ENCODE data around the gene DNHD1.
A peak's percentile ranks its signal among the peaks of the same experiment; 100 is the strongest.

DNHD1 gene

DNA sequence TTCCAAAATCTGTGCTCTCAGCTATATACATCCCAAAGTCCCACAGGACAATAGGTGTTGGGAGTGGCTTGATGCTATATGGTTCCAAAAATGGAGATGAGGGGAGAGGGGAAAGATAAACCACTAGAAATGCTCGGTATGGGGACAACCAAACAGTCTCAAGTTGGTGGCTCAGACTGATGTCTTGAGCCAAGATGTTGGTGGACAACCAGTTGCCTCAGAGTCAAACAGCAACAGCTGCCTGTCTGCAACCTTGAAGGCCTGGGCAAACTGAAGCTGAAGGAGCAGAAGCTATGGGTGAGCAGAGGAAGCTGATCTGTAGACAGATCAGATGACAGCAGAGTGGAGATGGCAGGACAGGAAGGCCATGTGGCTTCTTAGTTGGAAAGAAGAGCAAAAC is 102.4 kb downstream of the DNHD1 start:
- no peak for DNase-seq

DNA sequence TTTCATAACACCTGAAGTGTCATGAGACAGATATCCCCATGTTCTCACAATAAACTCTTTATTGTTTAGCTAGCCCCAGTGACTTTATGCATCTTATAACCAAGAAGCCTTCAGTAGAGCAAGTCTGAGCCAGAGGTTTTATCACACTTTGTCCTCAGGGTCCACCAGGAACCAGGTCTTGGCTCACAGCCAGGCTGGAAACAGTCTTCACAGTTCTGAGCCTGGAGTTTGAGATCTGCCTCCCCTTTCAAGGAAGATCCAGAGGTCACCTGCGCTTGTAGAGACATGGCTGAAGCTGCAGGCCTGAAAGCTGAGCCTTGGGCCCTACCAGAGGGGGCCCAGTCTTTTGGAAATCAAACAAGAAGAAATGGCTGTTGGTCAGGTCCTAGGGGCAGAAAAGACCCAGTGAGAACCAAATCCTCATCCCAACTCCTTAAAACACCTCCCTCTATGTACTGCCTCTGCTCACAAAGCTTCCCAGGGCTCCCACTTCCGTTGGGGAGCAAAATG is 102.9 kb downstream of the DNHD1 start:
- no peak for DNase-seq

DNA sequence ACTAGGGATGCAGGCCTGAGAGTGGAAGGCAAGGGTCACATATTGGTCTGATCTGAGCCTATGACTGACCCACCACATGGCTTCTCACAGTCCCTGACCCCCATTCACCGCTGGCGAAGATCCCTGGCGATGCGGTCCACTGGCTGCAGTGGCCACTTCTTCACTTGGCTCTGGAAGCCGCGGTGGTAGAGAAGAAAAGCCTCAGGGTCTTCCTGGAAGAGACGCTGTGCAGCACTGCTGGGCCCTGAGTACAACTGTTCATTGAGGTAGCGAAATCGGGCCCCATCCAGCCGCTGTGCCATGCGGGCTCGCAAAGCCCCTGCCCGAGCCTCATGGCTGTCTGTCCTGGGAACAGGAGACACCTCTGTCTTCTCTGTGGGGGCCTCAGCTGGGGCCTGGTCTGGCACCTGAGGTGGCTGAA is 104.0 kb downstream of the DNHD1 start:
- no peak for DNase-seq

DNA sequence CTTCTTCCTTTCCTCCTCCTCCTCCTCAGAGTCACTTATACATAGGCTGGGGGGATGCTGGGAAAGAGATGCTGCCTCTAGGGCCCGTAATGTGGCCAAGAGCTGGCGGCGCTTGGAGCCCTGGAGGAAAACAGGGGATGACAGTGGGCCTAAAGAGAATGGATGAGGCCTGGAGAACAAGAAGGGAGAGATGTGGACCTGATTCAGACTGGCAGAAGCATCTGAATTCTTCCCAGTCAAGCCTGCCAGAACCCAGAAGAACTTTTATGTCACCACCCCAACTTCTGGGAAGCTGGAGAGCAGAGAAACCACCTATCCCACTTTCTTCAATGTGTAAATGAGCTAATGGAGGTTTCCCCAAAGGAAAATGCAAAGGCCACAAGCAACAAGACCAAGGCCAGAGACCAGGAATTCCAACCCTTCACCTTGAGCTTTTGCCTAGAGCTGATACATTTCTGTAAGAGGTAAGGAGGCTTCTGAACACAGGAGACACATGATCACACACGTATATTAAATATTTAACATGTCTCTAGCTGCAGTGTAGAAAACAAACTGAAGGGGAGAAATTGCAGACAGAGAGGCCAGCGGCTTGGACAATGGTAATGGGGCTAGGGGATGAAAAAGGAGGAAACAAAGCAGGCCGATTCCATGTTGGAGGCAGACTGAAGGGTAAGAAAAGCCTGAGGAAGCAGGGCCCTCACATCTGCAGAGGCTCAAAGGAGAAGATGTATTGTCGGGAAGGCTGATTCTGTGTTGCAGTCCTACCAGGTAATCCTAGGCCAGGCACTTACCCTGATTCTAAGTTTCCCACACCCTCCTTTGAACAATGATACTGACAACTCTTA is 105.2 kb downstream of the DNHD1 start:
- no peak for DNase-seq

DNA sequence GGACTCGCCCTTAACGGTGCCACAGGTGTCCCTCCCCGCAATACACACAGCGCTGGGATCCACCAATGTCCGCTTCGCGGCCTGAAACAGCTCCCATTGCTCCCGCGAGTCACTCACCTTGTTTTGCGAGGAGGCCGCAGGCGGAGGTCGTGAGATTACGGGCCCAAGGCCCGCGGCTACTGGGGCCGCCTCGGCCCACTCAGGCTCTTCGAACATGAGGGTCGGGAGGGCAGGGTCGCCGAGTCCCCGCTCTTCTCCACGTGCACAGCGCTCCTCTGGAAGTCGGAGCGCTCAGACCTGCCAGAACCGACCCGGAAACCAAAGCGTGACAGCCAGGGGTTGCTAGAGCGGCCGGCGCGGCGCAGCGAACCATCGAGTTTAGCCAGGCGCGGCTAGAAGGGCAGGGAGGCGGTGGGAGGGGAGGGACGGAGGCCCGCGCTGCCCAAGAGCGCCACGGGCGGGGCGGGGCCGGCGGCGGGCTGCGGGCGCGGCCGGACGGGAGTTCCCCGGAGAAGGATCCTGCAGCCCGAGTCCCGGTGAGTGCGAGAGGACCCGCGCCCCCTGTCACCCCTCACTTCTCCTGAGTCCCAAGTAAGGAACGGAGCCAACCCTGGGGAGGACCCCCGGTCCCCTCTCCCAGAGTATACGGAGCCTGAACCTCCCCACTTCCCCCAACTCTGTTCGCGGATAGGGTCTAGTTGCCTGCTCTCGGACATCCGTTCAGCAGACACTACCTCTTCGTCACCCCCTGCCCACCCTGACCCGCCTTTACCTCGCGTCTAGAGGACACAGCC is 106.4 kb downstream of the DNHD1 start, which contains the start of the genes ILK and RRP8:
Gene ILK (plus strand): TSS at position 488 of the 794 bp plus-strand sequence. CDS start 498 bp downstream, outside the sequence.
Gene RRP8 (minus strand): TSS at position 330 of the 794 bp plus-strand sequence. CDS start 114 bp downstream, at position 216.
- peak; percentile 14 for DNase-seq

DNA sequence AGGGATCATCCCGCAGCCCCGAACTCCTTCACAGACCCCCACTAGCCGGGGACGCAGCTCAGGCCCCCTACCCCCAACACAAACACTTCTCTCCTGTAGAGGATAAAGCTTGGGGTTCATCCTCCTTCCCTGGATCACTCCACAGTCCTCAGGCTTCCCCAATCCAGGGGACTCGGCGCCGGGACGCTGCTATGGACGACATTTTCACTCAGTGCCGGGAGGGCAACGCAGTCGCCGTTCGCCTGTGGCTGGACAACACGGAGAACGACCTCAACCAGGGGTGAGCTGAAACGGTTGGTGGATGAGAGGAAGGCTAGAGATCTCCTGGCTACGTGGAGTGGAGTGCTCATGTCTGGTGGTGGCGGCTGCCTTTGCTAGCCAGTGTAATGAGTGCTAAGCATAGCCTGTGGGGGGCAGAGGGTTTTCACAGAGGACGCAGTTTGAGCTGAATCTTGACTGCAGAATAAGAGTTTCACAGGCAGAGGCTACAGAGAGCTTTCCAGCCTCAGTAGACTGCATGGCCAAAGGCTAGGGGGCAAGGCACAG is 107.1 kb downstream of the DNHD1 start:
- DNase-seq, result no peak

DNA sequence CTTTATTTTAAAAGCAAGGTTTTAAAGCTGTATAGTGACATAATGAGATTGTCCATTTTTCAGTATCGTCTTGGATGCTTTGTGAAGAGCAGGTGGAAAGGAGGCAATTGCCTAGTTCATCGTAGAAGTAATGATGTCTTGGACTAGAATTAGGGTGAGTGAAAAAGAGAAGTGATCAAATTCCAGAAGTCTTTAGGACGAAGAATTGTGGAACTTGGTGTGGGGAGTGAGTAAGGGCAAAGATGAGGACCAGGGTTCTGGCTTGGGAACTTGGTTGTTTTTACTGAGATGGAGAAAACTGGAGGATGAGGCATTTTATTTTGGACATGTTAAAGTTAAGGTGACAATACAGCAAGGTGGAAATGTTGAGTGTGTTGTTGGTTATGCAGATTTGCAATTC is 107.7 kb downstream of the DNHD1 start:
- DNase-seq, result no peak

DNA sequence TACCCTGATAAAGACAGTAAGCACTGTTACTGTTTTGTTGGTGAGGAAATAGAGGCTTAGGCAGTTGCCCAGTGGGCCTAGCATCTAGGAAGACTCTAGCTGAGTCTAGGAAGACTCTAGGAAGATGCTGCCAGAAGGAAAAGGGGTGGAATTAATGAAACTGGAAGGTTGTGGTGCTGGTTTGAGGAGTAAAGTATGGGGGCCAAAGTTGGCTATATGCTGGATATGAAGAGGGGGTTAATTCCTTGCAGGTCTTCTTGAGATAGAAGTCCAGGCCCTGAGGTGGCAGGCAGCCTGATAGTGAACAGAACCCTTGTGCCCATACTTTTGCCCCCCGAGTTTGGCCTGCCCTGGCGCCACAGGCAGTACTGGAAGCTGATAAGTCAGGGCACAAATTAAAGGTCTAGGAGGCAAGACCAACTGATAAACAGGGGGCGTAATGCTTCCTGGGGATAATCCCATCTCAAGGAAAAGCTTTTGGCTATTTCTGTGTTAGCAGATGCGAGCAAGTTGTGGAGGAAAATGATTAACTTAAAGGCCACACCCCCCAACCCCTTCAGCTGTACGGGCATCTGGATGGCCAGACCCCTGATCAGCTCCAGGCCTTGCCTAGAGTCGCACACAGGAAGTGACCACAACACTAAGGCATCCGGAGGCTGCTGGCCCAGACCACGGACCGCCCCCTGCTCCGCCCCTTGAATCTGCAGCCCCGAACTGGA is 109.5 kb downstream of the DNHD1 start:
- DNase-seq, result peak; percentile 3

DNA sequence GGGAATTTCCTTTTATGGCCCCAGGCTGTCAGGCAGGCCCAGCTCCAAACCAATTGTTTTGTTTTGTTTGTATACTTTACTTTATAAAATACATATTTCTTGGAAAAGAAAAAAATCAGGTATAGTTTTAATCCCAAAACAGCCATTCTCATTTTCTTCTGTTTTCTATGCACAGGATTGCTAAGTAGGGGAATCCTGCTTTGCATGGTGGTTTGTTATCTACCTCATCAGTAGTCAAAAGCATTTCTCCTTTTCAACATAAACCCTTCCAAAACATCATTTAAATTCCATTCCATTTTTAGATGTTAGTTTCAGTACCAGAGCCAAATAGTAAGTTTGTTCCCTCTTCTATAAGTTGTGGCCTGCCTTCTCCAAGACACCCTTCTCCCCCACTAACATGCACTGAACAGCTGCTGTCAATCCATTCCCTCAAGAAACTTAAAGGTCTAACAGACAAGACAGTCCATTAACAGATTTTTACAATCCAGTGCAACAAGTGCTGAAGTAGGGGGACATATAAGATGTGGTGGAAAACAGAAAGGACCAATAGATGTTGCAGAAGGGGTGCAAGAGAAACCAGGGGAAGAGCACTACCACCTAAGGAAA is 110.2 kb downstream of the DNHD1 start:
- DNase-seq, result no peak

DNA sequence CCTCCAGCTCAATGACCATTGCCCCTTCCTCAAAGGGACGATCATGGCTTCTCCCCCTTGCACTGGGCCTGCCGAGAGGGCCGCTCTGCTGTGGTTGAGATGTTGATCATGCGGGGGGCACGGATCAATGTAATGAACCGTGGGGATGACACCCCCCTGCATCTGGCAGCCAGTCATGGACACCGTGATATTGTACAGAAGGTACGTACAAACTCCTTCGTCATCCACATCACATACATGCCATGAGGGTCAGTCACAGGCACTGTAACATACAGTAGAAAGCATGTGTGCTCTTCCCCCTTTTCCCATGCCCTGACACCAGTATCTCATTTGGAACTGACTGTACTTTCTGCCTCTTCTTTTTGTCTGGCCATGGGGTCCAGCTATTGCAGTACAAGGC is 110.9 kb downstream of the DNHD1 start:
- DNase-seq, result no peak

DNA sequence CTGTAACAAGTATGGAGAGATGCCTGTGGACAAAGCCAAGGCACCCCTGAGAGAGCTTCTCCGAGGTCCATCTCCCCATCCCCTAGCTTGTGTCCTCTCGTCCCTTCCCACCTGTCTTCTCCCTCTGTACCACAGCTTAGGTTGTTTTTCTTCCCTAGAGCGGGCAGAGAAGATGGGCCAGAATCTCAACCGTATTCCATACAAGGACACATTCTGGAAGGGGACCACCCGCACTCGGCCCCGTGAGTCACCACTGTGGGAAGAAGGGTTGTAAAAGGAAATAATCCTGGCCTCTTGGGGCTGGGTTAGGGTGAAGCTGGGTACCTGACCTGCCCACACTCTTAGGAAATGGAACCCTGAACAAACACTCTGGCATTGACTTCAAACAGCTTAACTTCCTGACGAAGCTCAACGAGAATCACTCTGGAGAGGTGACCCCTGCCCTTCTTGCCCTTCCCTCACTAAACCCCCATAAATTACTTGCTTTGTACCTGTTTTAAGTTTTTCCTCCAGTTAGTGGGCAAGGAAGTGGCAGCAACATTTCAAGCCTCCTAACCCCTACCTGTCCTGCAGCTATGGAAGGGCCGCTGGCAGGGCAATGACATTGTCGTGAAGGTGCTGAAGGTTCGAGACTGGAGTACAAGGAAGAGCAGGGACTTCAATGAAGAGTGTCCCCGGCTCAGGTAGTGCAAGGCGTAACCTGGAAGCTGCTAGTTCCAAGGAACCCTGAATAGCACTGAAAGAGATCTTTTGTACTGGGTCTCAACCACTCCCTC is 111.8 kb downstream of the DNHD1 start:
- DNase-seq, result no peak

DNA sequence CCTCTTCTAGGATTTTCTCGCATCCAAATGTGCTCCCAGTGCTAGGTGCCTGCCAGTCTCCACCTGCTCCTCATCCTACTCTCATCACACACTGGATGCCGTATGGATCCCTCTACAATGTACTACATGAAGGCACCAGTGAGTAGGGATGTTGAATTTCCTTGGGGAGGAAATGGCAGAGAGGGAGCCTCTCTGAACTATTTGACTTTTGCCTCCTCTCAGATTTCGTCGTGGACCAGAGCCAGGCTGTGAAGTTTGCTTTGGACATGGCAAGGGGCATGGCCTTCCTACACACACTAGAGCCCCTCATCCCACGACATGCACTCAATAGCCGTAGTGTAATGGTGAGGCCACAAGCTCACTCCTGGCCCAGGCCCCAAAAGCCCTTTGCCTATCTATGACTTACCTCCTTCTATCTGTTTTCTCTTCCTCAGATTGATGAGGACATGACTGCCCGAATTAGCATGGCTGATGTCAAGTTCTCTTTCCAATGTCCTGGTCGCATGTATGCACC is 112.5 kb downstream of the DNHD1 start:
- no peak for DNase-seq

DNA sequence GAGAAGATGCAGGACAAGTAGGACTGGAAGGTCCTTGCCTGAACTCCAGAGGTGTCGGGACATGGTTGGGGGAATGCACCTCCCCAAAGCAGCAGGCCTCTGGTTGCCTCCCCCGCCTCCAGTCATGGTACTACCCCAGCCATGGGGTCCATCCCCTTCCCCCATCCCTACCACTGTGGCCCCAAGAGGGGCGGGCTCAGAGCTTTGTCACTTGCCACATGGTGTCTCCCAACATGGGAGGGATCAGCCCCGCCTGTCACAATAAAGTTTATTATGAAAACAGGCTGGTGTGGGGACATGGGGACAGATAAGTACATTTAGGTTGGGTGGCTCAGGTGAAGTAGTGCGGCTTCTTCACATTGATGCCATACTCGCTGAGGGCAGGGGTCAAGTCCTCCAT is 113.5 kb downstream of the DNHD1 start:
- no peak for DNase-seq

DNA sequence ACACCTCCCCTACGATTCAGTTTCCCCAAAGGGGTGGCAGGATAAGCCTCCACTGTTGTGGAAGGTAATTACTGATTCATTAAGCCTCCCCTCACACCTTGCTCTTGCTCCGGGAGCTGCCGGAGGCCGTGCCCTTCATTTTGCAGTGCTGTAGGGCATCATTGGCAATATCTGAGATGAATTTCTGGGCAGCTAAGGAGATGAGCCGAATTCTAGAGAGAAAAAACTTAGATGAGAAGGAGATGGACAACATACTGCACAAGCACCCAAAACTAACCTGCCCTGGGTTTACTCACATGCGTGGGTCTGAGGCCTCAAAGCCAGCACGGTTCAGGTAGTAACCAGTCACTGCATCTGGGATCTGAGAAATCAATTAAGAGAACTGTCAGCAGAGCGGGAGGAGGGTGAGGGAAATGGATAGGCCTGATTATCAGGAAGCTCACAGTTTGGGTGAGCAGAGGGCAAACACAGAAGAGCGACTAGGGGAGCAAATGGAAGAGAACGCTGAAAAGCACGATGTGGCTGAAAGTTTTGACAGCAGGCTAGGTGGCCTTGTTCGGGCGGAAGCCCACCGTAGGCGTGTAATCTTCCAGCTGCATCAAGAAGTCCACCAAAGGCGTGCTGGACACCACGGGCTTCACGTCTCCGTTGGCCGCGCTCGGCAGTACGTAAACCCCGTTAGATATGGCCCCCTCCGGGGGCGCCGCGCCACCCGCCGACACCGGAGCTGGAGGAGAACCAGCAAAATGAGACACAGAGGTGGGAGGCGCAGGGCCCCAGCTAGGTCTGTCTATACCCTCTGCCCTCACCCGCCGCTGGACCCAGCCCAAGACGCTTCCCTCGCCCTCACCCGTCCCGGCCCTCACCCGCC is 114.2 kb downstream of the DNHD1 start:
- DNase-seq, result no peak

DNA sequence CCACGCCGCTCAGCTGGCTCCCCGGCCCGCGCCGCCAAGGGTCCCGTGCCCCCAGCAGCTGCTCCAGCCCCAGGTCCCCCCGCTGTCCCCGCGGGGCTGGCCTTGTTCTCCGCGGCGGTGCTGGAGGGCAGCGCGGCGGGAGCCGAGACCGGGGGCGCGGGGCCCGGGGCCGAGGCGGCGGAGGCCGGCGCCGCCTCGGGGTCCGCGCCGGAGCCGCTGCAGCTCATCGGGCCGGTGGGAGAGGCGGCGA is 114.8 kb downstream of the DNHD1 start:
- DNase-seq, result no peak

DNA sequence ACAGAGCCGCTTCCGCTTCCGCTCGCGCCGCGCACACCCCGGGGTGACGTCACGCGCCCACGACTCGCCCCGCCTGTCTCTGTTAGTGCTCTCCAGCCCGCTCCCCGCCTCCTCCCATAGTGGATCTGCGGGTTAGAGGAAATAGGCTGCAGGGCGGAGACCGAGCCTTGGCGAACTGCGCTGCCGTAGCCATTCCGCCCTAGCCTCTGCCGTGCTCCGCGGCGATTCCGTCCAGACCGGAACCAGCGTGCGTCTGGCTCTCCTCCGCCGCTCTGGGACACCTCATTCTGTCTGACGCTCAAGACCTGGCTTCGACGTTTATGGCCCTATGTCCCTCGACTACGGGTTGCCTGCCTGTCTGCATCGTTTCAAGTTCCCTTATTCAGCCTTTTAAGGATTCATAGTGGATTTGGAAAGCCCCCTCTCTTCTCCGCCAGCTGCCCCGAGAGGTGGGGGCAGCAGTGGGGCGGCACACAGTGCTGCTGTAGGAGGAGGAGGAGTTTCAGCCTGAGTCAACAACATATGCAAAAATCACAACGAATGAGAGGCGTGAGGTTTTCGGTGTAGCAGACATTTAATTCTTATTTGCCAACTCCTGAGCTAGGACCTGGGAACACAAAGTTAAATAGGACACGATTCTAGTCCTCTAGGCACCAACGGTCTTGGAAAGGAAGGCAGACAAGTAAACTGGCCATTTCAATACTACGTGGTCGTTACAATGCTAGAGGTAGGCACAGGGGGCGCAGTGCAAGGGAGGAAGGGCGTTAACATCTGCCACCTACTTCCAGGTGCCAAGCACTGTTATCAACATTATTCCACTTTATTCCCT is 115.3 kb downstream of the DNHD1 start, which contains the start of gene TAF10:
Gene TAF10 (minus strand): TSS at position 4 of the 829 bp plus-strand sequence. CDS start 27 bp downstream, outside the sequence.
- peak; percentile 48 for DNase-seq

DNA sequence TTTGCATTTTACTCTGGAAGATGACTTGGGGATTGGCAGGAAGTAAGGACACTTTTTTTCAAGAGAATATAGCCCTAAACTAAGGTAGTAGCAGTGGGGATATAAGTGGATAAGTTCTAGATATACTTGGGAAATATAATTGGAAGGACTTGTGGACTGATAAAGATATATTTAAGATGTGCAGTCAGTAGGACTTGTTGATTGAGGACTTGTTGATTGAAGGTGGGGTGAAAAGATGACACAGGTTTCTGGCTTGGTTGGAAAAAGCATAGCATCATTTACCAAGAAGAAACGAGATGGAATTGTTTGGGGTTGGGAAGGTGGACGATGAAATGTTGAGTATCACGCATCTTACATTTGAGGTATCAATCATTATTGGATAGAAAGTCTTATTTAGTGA is 116.4 kb downstream of the DNHD1 start:
- no peak for DNase-seq

DNA sequence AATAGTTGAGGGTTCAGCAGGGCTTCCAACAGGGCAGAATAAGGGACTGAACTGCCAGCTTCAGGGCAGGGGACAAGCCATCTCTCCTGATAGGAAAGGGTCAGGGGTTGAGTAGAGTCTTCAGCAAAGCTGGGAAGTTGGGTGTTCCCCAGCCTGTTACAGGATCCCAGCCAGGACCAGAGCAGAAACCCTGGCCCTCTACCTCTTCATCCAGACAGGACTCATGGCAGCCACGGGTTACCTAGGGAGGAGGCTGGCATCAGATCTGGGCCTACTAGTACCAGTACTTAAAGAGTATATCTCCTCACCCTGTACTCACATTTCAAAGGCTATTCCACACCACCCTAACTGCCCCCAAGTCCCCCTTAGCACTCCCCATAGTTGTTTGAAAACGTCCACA is 117.4 kb downstream of the DNHD1 start:
- DNase-seq, result no peak

DNA sequence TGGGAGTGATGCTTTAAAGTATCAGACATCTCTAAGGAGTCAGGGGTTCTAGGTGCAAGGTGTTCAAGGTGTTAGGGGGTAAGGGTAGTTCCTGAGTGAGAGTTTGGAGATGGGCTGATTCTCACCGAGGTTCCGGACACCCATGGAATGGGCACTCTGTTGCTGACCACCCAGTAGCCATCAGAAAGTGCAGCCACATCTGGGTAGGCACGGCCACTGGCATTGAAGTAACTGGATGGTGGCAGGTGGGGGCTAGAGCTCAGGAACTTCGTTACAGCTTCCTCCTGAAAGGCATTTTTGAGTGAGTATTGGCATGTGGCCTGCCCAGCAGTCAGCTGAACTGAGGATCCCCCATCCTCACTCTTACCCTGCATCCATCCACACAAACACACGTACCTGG is 118.0 kb downstream of the DNHD1 start:
- no peak for DNase-seq

All from SIG-M5 (cell line).